ENCODE measurements around the gene FNDC11. TPM values are rescaled to one million over a fixed set of nuclear protein-coding genes. Genes with fewer than 3 reads are reported as not detected.

Gene FNDC11
- total and polyA plus RNA-seq, 7 experiments from 2014 or later = 0.22 to 1.2 (median 0.32) TPM

GRCh38 chr20:63536997-63537524 is 16.9 kb upstream of the FNDC11 start, which contains the start of gene PTK6:
TSS of gene PTK6 (minus strand) at chr20:63537376. CDS start at chr20:63537314, 62 bp downstream.
- no peaks in the 10 kb centered on the region for H3K9me3 ChIP-seq (ENCODE audit: control insufficient read depth in 2 of 3, low read length in 3 of 3)
- Mint-ChIP-seq H3K4me1 (peaks cover 2 to 11% (median 8%) of the 10 kb centered on the region in 7 donors), H3K9me3 (no peaks in the 10 kb centered on the region), H3K27me3 (no peaks in the 10 kb centered on the region), H3K27ac (peak within 1 kb of the TSS; percentile 42 to 91 (median 78)), H3K4me3 (peak within 1 kb of the TSS; percentile 63 to 86 (median 75)), H3K36me3 (no peaks in the 10 kb centered on the region)
- no peaks in the 10 kb centered on the region for H3K36me3 ChIP-seq (ENCODE audit: control insufficient read depth in 2 of 3, insufficient read depth in 3 of 3, low read length in 3 of 3)
- H3K4me3 ChIP-seq (ENCODE audit: low read length) = peak within 1 kb of the TSS; percentile 68
- H3K27me3 ChIP-seq (ENCODE audit: control insufficient read depth in 2 of 2, insufficient read depth in 2 of 2, low read length in 2 of 2) = no peaks in the 10 kb centered on the region
- peak within 1 kb of the TSS; percentile 83 for H3K27ac ChIP-seq (ENCODE audit: low read depth, low read length)
- ChIA-PET CTCF (interaction anchor here (0.8 to 3.4 kb wide), 13 partner anchors 9 to 501 kb away, joined by 3 to 18 read pairs (median 5); partner anchors contain the start of genes ARFRP1, LIME1, PPDPF and ZGPAT), POLR2A (interaction anchor here (0.5 to 7.4 kb wide), 18 partner anchors 10 to 1349 kb away, joined by 3 to 89 read pairs (median 4); partner anchors contain the start of genes HELZ2, PPDPF and RTEL1)
- intact Hi-C loops (cut with micrococcal nuclease) = loop anchor here (1.0 to 10.0 kb wide), 13 partner anchors 15 to 540 kb away; partner anchors contain the start of genes ARFRP1 (in 1 of the 2), C20orf204 (in 1 of the 2), LIME1 (in 1 of the 2) and PPDPF (in 1 of the 2)
- peaks cover 15 to 21% of the 10 kb centered on the region in 2 donors for H3K4me1 ChIP-seq (ENCODE audit: control insufficient read depth in 2 of 2, insufficient read depth in 2 of 2, low read length in 2 of 2)
- ATAC-seq (peak; percentile 14), DNase-seq (no peak)

- intact Hi-C loops (cut with micrococcal nuclease) = loop anchor here (1.0 to 10.0 kb wide), 25 partner anchors 15 to 583 kb away; partner anchors contain the start of genes ARFRP1 (in 2 of the 2), UCKL1 (in 2 of the 2), C20orf204 (in 1 of the 2) and LIME1 (in 1 of the 2)
- Histone ChIP-seq H3K9me3 (ENCODE audit: control insufficient read depth in 2 of 3, low read length in 3 of 3) (no peaks in the 10 kb centered on the region), H3K36me3 (ENCODE audit: control insufficient read depth in 2 of 3, insufficient read depth in 3 of 3, low read length in 3 of 3) (no peaks in the 10 kb centered on the region), H3K4me3 (ENCODE audit: low read length) (peak overlapping the region; percentile 68), H3K27me3 (ENCODE audit: control insufficient read depth in 2 of 2, insufficient read depth in 2 of 2, low read length in 2 of 2) (no peaks in the 10 kb centered on the region), H3K4me1 (ENCODE audit: control insufficient read depth in 2 of 2, insufficient read depth in 2 of 2, low read length in 2 of 2) (peaks cover 15 to 21% of the 10 kb centered on the region in 2 donors), H3K27ac (ENCODE audit: low read depth, low read length) (peak overlapping the region; percentile 83)
- H3K36me3 Mint-ChIP-seq = no peaks in the 10 kb centered on the region
- H3K4me1 Mint-ChIP-seq = peaks cover 0 to 11% (median 7%) of the 10 kb centered on the region in 7 donors
- DNase-seq (peak; percentile 88 to 97 (median 92)), ATAC-seq (peak; percentile 94)
- ChIA-PET CTCF (interaction anchor here (0.7 to 3.4 kb wide), 18 partner anchors 8 to 501 kb away, joined by 3 to 18 read pairs (median 4); partner anchors contain the start of genes ARFRP1, LIME1, PPDPF and ZGPAT), POLR2A (interaction anchor here (0.5 to 7.4 kb wide), 24 partner anchors 10 to 1349 kb away, joined by 3 to 89 read pairs (median 4); partner anchors contain the start of genes GMEB2, LIME1, PPDPF and RTEL1)
- no peaks in the 10 kb centered on the region for H3K9me3 Mint-ChIP-seq
- H3K4me3 Mint-ChIP-seq = peak overlapping the region; percentile 48 to 86 (median 75)
- H3K27ac Mint-ChIP-seq = peak overlapping the region; percentile 36 to 91 (median 78)
- H3K27me3 Mint-ChIP-seq = no peaks in the 10 kb centered on the region
Observed at GRCh38 chr20:63537525-63538203, 16.3 kb upstream of the FNDC11 start.

- intact Hi-C loops (cut with micrococcal nuclease) = loop anchor here (1.0 to 10.0 kb wide), 20 partner anchors 15 to 582 kb away; partner anchors contain the start of genes ARFRP1 (in 2 of the 2), UCKL1 (in 2 of the 2), C20orf204 (in 1 of the 2) and LIME1 (in 1 of the 2)
- Mint-ChIP-seq H3K4me1 (peaks cover 0 to 11% (median 7%) of the 10 kb centered on the region in 7 donors), H3K27me3 (no peaks in the 10 kb centered on the region), H3K36me3 (no peaks in the 10 kb centered on the region), H3K4me3 (peak overlapping the region; percentile 29 to 86 (median 75)), H3K9me3 (no peaks in the 10 kb centered on the region), H3K27ac (peak overlapping the region; percentile 42 to 91 (median 78))
- no peaks in the 10 kb centered on the region for H3K27me3 ChIP-seq (ENCODE audit: control insufficient read depth in 2 of 2, insufficient read depth in 2 of 2, low read length in 2 of 2)
- DNase-seq = peak in 3 of 9 donors; percentile 38 to 73 (median 56)
- ChIA-PET CTCF (interaction anchor here (0.7 to 3.4 kb wide), 19 partner anchors 12 to 500 kb away, joined by 3 to 18 read pairs (median 4); partner anchors contain the start of genes ARFRP1, LIME1, PPDPF and ZGPAT), POLR2A (interaction anchor here (0.6 to 7.4 kb wide), 23 partner anchors 9 to 693 kb away, joined by 3 to 89 read pairs (median 4); partner anchors contain the start of genes GMEB2, LIME1, PPDPF and RTEL1)
- peak overlapping the region; percentile 83 for H3K27ac ChIP-seq (ENCODE audit: low read depth, low read length)
- peak; percentile 28 for ATAC-seq
- H3K4me3 ChIP-seq (ENCODE audit: low read length) = peak overlapping the region; percentile 68
- peaks cover 15 to 21% of the 10 kb centered on the region in 2 donors for H3K4me1 ChIP-seq (ENCODE audit: control insufficient read depth in 2 of 2, insufficient read depth in 2 of 2, low read length in 2 of 2)
- H3K9me3 ChIP-seq (ENCODE audit: control insufficient read depth in 2 of 3, low read length in 3 of 3) = no peaks in the 10 kb centered on the region
- H3K36me3 ChIP-seq (ENCODE audit: control insufficient read depth in 2 of 3, insufficient read depth in 3 of 3, low read length in 3 of 3) = no peaks in the 10 kb centered on the region
Observed at GRCh38 chr20:63538204-63539091, 15.5 kb upstream of the FNDC11 start.

GRCh38 chr20:63539092-63539430 is 14.9 kb upstream of the FNDC11 start:
- Mint-ChIP-seq H3K36me3 (no peaks in the 10 kb centered on the region), H3K9me3 (no peaks in the 10 kb centered on the region), H3K4me3 (peak overlapping the region in 2 of 10 donors; percentile 3 to 17), H3K27me3 (no peaks in the 10 kb centered on the region), H3K4me1 (peaks cover 4 to 13% (median 11%) of the 10 kb centered on the region in 7 donors), H3K27ac (peak overlapping the region in 1 of 9 donors; percentile 21)
- Histone ChIP-seq H3K27me3 (ENCODE audit: control insufficient read depth in 2 of 2, insufficient read depth in 2 of 2, low read length in 2 of 2) (no peaks in the 10 kb centered on the region), H3K4me1 (ENCODE audit: control insufficient read depth in 2 of 2, insufficient read depth in 2 of 2, low read length in 2 of 2) (peaks cover 15 to 21% of the 10 kb centered on the region in 2 donors), H3K27ac (ENCODE audit: low read depth, low read length) (peak overlapping the region; percentile 83), H3K9me3 (ENCODE audit: control insufficient read depth in 2 of 3, low read length in 3 of 3) (no peaks in the 10 kb centered on the region), H3K4me3 (ENCODE audit: low read length) (no peak overlapping the region), H3K36me3 (ENCODE audit: control insufficient read depth in 2 of 3, insufficient read depth in 3 of 3, low read length in 3 of 3) (no peaks in the 10 kb centered on the region)
- ChIA-PET POLR2A (interaction anchor here (0.6 to 7.4 kb wide), 12 partner anchors 9 to 504 kb away, joined by 3 to 89 read pairs (median 4); partner anchors contain the start of genes DNAJC5, HELZ2, PPDPF and SRMS), CTCF (interaction anchor here (0.8 to 3.4 kb wide), 9 partner anchors 13 to 499 kb away, joined by 3 to 18 read pairs (median 4); partner anchors contain the start of genes ARFRP1 and ZGPAT)
- intact Hi-C loops (cut with micrococcal nuclease) = loop anchor here (5.0 to 10.0 kb wide), 8 partner anchors 168 to 538 kb away; partner anchors contain the start of genes ARFRP1 (in 1 of the 2), C20orf204 (in 1 of the 2), LIME1 (in 1 of the 2) and RGS19 (in 1 of the 2)
- ATAC-seq (no peak), DNase-seq (no peak)

- Histone ChIP-seq H3K9me3 (ENCODE audit: control insufficient read depth in 2 of 3, low read length in 3 of 3) (no peaks in the 10 kb centered on the region), H3K27me3 (ENCODE audit: control insufficient read depth in 2 of 2, insufficient read depth in 2 of 2, low read length in 2 of 2) (no peaks in the 10 kb centered on the region), H3K27ac (ENCODE audit: low read depth, low read length) (peak overlapping the region; percentile 83), H3K36me3 (ENCODE audit: control insufficient read depth in 2 of 3, insufficient read depth in 3 of 3, low read length in 3 of 3) (no peaks in the 10 kb centered on the region), H3K4me1 (ENCODE audit: control insufficient read depth in 2 of 2, insufficient read depth in 2 of 2, low read length in 2 of 2) (peaks cover 15 to 21% of the 10 kb centered on the region in 2 donors), H3K4me3 (ENCODE audit: low read length) (no peak overlapping the region)
- peaks cover 4 to 13% (median 11%) of the 10 kb centered on the region in 7 donors for H3K4me1 Mint-ChIP-seq
- no peaks in the 10 kb centered on the region for H3K36me3 Mint-ChIP-seq
- CTCF ChIA-PET = interaction anchor here (0.5 to 3.4 kb wide), 5 partner anchors 13 to 432 kb away, joined by 4 to 18 read pairs (median 4); partner anchors contain the start of genes ARFRP1 and ZGPAT
- POLR2A ChIA-PET = interaction anchor here (0.6 to 7.4 kb wide), 6 partner anchors 8 to 355 kb away, joined by 3 to 89 read pairs (median 4); partner anchors contain the start of genes DNAJC5, HELZ2, PPDPF and SRMS
- H3K9me3 Mint-ChIP-seq = no peaks in the 10 kb centered on the region
- no peaks in the 10 kb centered on the region for H3K27me3 Mint-ChIP-seq
- ATAC-seq = no peak
- peak overlapping the region in 2 of 9 donors; percentile 41 to 59 for H3K27ac Mint-ChIP-seq
- intact Hi-C loops (cut with micrococcal nuclease) = loop anchor here (5.0 to 10.0 kb wide), 8 partner anchors 168 to 538 kb away; partner anchors contain the start of genes ARFRP1 (in 1 of the 2), C20orf204 (in 1 of the 2), LIME1 (in 1 of the 2) and RGS19 (in 1 of the 2)
- H3K4me3 Mint-ChIP-seq = peak overlapping the region in 2 of 10 donors; percentile 3 to 17
- no peak for DNase-seq
Observed at GRCh38 chr20:63539441-63540370, 14.3 kb upstream of the FNDC11 start.

Measured in naive thymus-derived CD4-positive, alpha-beta T cell (primary cell).